HG03460 (cell line): Measurements from ENCODE around the gene METAP2.
"Not testable (repeated sequence)": the region's sequence is repeated elsewhere in the genome, so short reads cannot be mapped to it uniquely, and the experiment has no call there.

Experiments used
- ATAC-seq: cut with Tn5 transposase; IDR thresholded peaks from one replicate; pipeline ENCODE4 v1.9.1; 2021; ENCODE audit not compliant: unreplicated experiment

Gene METAP2

GRCh38 chr12:95473884-95474659 is at the start of gene METAP2:
Gene METAP2 (plus strand): TSS chr12:95474152. CDS start chr12:95474180, 28 bp downstream.
- ATAC-seq = peak; percentile 97

DNA sequence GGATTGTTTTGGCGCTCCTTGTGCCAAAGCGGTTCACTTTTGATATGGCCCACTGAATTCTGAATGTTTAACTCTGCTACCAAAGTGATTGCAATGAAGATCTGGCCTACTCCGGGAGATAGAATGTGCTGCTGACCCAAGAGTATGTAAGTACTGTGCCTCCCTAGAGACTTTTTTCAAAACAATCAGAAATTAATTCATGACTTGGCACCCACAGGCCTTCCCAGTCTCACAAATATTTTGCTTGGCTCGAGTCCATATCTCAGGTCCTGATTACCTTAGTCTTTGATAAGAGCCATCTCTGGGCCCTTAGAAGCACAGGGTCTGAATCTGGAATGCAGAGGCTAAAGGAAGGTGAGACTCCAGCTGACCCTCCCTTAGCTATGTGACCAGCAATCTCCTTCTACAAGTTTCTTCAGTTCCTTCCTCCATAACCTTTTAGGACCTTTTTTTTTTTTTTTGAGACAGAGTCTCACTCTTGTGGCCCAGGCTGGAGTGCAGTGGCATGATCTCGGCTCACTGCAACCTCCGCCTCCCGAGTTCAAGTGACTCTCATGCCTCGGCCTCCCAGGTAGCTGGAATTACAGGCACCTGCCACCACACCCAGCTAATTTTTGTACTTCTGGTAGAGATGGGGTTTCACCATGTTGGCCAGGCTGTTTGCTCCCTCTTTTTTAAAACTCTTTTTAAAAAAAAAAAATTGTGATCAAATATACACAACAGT is 49.5 kb upstream of the METAP2 start:
- ATAC-seq = no peak

- ATAC-seq = no peak
These were observed 44.8 kb upstream of the METAP2 start for GRCh38 chr12:95429172-95429510.

- ATAC-seq = no peak
These were observed 42.8 kb upstream of the METAP2 start for GRCh38 chr12:95431120-95431519.

DNA sequence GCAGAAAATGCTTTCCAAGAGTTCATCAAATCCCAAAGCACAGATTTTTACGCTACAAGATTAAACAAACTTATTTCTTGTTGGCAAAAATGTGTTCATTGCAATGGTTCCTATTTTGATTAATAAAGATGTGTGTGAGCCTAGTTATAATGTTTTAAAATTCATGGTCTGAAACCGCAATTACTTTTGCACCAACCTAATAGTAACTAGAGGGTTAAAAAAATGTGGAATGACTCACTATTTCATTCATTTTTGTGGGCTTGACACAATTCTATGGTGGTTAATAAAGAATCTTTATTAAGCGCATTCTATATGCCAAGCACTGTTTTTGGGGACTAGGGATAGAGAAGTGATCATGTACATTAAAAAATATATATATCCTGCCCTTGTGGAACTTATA is 38.6 kb upstream of the METAP2 start:
- ATAC-seq = no peak

- ATAC-seq = no peak
These were observed 36.4 kb upstream of the METAP2 start for GRCh38 chr12:95437565-95437964.

DNA sequence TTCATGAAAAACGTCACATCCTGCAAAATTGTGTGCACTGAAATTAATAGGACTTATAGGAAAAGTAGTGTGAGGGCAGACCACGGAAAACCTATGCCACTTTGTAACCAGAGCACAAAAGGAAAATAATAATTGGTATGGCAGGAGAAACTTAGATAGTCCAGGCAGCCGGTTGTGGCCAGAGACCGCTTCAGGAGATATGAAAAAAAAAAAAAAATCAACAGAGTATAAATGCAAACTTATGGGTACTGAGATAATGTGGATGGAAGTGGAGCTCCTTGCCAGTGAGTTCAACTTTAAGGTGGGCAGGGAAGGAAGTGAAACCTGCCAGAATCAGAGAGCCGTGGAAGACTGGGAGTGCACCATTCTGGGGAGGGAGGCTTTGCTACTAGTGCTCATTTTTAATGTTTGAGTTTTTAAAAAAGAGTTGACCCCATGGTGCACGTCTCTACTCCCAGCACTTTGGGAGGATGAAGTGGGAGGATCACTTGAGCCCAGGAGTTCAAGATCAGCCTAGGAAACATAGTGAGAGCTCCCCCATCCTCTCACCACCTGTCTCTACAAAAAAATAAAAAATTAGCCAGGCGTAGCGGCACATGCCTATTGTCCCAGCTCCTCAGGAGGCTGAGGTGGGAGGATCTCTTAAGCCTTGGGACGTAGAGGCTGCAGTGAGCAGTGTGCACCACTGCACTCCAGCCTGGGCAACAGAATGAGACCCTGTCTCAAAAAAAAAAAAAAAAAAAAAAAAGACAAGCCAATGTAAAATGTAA is 34.3 kb upstream of the METAP2 start:
- ATAC-seq = no peak

DNA sequence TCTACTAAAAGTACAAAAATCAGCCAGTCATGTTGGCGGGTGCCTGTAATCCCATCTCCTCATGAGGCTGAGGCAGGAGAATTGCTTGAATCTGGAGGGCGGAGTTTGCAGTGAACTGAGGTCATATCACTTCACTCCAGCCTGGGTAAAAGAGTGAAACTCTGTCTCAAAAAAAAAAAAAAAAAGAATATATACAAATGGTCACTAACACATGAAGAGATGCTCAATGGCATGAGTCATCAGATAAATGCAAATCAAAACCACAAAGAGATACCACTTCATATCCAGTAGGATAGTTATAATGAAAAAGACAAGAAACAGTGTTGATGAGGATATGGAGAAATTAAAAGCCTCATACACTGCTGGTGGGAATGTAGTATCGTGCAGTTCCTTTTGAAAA is 33.6 kb upstream of the METAP2 start:
- ATAC-seq = no peak

- ATAC-seq = no peak
These were observed 30.5 kb upstream of the METAP2 start for GRCh38 chr12:95443459-95443858.

DNA sequence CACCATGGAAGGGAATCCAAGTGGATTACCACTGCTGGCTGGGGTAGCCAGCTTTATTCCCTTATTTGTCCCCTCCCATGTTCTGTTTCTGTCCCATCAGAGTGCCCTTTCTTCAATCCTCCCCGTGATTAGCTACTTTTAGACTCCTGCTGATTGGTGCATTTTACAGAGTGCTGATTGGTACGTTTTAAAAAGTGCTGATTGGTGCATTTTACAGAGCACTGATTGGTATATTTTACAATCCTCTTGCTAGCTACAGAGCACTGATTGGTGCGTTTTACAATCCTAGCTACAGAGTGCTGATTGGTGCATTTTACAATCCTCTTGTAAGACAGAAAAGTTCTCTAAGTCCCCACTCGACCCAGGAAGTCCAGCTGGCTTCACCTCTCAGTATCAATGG is 28.9 kb upstream of the METAP2 start:
- not testable (repeated sequence) for ATAC-seq

DNA sequence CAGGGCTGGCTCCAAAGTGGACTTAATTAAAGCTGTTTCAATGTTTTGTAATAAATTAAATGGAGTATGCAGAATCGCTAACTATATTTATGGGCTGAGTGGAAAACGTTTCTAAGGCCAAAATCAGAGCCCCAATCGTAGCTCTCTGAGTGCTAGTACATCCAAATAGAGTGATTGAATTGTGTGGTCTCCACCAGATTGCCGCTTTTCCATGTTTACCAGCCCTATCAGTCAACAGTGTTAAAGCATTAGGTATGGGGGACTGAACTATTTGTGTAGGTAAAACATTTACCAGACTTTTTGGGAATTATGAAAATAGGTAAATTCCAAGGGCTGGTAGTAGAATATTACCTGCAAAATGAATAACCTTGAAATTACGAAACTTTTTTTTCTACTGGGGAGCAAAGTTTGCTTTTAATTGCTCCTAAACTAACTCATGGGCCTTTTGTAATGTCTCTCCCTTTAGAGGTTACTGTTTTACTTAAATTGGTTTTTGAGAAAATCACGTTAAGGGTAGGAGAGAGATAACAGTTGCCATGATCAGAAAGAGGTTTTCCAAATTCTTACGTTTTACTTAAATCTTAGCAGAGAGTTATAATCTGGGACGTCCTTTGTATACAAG is 28.0 kb upstream of the METAP2 start:
- ATAC-seq = no peak

GRCh38 chr12:95446506-95446900 is 27.4 kb upstream of the METAP2 start:
- ATAC-seq = no peak

DNA sequence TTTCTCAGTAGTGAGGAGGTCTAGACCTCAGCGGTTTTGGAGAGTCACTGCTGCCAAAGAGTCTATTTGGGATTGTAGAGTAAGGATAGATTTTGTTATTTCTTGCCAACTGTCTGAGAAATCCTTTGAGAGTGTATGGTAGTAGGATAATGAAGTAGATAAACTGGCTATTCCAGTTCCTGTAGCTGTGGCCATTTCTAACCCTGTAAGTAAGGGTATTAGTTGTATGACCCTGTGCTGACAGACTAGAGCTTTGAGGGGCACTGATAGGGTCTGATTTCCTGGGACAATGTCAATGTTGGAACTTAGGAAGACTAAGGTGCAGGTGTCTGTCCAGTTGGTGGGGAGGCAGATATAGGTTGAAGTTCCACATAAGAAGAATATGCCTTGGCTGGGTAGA is 24.3 kb upstream of the METAP2 start:
- not testable (repeated sequence) for ATAC-seq

- ATAC-seq = not testable (repeated sequence)
These were observed 21.5 kb upstream of the METAP2 start for GRCh38 chr12:95452501-95452900.

GRCh38 chr12:95453881-95454280 is 20.1 kb upstream of the METAP2 start:
- ATAC-seq = not testable (repeated sequence)

DNA sequence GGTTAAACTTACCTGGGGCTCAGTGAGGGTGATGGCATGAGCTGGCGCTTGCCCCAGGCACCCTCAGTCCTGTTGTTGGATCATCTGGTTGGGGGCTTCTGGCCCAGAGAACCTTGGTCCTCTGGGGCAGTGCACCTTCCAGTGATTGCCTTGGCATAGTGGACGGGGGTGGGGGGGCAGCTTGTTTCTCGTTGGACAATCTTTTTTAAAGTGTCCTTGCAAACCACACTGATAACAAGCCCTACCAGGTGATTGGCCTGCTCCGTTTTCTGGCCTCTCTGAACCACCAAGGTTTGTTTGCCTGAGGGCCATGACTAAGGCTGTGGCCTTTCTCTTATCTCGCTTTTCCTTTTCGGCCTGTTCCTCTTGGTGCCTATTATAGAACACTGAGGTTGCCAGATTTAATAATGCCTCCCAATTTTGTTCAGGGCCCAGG is 19.2 kb upstream of the METAP2 start:
- ATAC-seq = not testable (repeated sequence)

GRCh38 chr12:95457605-95458004 is 16.3 kb upstream of the METAP2 start:
- not testable (repeated sequence) for ATAC-seq

DNA sequence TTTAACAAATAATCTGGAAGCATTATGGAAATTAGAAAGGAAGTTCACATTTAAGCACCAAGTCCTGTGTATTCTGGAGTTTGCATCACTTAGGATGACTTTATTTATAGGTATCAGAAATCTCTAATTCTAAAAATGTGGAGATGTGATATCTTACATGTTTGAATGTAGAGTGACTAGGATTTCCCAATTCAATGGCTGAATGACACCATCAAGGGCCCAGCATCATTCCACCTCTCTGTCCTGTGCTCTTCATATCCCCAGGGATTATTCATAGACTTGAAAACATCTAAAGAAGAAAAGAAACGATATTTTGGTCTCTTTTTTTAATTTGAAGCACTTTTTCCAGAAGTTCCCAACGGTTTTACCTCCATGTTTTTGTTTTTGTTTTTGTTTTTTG is 15.2 kb upstream of the METAP2 start:
- no peak for ATAC-seq

DNA sequence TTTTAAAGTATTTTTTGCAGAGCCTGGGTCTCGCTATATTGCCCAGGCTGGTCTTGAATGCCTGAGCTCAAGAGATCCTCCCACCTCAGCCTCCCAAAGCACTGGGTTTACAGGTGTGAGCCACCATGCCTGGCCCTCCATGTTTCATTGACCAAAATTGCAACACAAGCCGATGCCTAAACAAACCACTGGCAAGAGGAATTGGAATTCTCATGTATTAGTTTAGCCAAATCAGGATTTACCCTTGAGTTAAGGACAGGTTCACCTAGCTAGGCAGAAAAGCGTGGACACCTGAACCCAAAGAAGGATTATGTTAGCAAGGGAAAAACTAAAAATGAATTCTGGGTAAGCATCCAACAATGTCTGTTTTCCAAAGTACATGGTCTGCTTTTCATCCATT is 14.6 kb upstream of the METAP2 start:
- ATAC-seq = no peak

DNA sequence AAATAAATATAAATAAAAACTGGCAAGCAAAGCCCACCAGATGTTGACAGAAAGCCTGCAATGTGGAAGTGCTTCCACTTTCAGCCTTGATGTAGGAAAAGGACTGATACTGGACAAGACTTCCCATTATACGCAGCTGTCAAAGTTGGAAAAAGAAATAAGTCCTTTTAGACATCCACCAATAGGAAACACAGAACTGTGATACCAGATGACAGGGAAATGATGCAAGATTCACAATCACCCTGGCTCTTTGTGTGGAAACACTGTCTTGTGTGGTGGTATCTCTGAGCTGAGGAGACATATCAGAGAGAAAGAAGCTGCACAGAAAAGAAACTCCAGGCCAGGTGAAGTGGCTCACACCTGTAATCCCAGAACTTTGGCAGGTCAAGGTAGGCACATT is 13.8 kb upstream of the METAP2 start:
- ATAC-seq = no peak

- ATAC-seq = no peak
These were observed 13.1 kb upstream of the METAP2 start for GRCh38 chr12:95460896-95461295.
